Gastroesophageal sphincter (tissue), 3 donors: ENCODE data around the gene ADGRG3.

Experiments
- EP300 ChIP-seq: sonication (generic); formaldehyde crosslinking; IDR thresholded peaks from one replicate; pipeline ENCODE4 v1.6.1; 2017; ENCODE audit warnings: antibody characterized with exemption, mild to moderate bottlenecking
- POLR2A ChIP-seq, 2 donors: fragments of 450-650 bp; IDR thresholded peaks; one replicate each; pipeline ENCODE4 v1.6.1; 2017; ENCODE audit warnings: antibody characterized with exemption in 2 of 2, mild to moderate bottlenecking in 2 of 2, moderate library complexity in 1 of 2
- POLR2AphosphoS5 ChIP-seq: sonication (generic); formaldehyde crosslinking; IDR thresholded peaks from one replicate; pipeline ENCODE4 v1.6.1; 2017; ENCODE audit warnings: antibody characterized with exemption
- TF ChIP-seq, protein P1 (sequence below), 4 experiments: fragments of 200-600 bp in 2 of 4; fragments of 450-650 bp in 2 of 4; sonication (generic) in 1 of 4; IDR thresholded peaks; one replicate each; pipeline ENCODE4 v1.5.1; 2017 to 2019; ENCODE audit warnings: antibody characterized with exemption in 4 of 4, mild to moderate bottlenecking in 2 of 4, moderate library complexity in 2 of 4

DNA sequence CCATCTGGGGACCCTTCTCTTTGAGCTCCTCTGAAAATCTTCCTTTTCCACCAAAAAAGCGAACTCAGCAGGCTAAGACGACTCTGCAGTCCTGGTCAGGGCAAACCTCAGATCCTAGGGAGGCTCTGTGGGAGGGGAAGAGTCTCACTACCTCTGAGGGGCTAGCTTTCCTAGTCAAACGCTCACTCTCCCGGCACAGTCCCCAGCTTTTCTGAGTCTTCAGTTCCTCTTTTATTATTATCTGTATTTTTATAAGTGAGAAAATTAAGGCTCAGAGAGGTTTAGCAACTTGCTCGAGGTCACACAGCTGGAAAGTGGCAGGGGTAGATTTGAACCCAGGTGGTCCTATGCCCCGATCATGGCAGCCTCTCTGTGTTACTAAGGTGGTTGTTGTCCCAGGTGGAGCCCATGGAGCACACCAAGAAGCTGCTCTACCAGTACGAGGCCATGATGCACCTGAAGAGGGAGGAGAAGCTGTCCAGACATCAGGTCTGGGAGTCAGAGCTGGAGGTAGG is 58.4 kb downstream of the ADGRG3 start:
- TF ChIP-seq, protein P1, sequence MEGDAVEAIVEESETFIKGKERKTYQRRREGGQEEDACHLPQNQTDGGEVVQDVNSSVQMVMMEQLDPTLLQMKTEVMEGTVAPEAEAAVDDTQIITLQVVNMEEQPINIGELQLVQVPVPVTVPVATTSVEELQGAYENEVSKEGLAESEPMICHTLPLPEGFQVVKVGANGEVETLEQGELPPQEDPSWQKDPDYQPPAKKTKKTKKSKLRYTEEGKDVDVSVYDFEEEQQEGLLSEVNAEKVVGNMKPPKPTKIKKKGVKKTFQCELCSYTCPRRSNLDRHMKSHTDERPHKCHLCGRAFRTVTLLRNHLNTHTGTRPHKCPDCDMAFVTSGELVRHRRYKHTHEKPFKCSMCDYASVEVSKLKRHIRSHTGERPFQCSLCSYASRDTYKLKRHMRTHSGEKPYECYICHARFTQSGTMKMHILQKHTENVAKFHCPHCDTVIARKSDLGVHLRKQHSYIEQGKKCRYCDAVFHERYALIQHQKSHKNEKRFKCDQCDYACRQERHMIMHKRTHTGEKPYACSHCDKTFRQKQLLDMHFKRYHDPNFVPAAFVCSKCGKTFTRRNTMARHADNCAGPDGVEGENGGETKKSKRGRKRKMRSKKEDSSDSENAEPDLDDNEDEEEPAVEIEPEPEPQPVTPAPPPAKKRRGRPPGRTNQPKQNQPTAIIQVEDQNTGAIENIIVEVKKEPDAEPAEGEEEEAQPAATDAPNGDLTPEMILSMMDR (IDR thresholded peaks at IDR 0.05), result no peak
- TF ChIP-seq POLR2A (IDR thresholded peaks at IDR 0.05) (no peak), POLR2AphosphoS5 (no peak), EP300 (no peak)
